Activated naive CD8-positive, alpha-beta T cell treated with anti-CD3 and anti-CD28 coated beads for 36 hours (primary cell): ENCODE measurements around the gene SEL1L3. TPM values are rescaled to one million over a fixed set of nuclear protein-coding genes. Genes with fewer than 3 reads are reported as not detected.
A peak's percentile ranks its signal among the peaks of the same experiment; 100 is the strongest.

Source experiments
- DNase-seq: peaks from one replicate; pipeline ENCODE4 v3.0.0; 2021
- H3K27ac Mint-ChIP-seq: one replicate; pipeline ENCODE4 v1.8.0; 2022; ENCODE audit warnings: mild to moderate bottlenecking, moderate library complexity, mixed read lengths
- H3K27me3 Mint-ChIP-seq: one replicate; pipeline ENCODE4 v1.8.0; 2022; ENCODE audit warnings: mild to moderate bottlenecking, mixed read lengths
- H3K36me3 Mint-ChIP-seq: one replicate; pipeline ENCODE4 v1.8.0; 2021; ENCODE audit warnings: mild to moderate bottlenecking, mixed read lengths
- H3K4me1 Mint-ChIP-seq: one replicate; pipeline ENCODE4 v1.8.0; 2021; ENCODE audit warnings: mixed read lengths
- H3K4me3 Mint-ChIP-seq: one replicate; pipeline ENCODE4 v1.8.0; 2022; ENCODE audit warnings: mild to moderate bottlenecking, moderate library complexity, mixed read lengths
- H3K9me3 Mint-ChIP-seq: one replicate; pipeline ENCODE4 v1.8.0; 2022; ENCODE audit warnings: mixed read lengths
- total RNA-seq, 2 experiments: library from RNA; stranded (reverse); gene quantifications; one replicate each; pipeline ENCODE4 v1.2.3, GENCODE V29; 2021

Gene SEL1L3
- total RNA-seq, 2 experiments from 2014 or later = 25.5 to 27.1 TPM

GRCh38 chr4:25888781-25889180 is 26.0 kb upstream of the SEL1L3 start:
- H3K36me3 Mint-ChIP-seq = no peaks in the 10 kb centered on the region
- H3K9me3 Mint-ChIP-seq = no peaks in the 10 kb centered on the region
- no peaks in the 10 kb centered on the region for H3K4me1 Mint-ChIP-seq
- H3K27ac Mint-ChIP-seq = no peak overlapping the region
- no peaks in the 10 kb centered on the region for H3K27me3 Mint-ChIP-seq
- H3K4me3 Mint-ChIP-seq = no peak overlapping the region
- no peak for DNase-seq

DNA sequence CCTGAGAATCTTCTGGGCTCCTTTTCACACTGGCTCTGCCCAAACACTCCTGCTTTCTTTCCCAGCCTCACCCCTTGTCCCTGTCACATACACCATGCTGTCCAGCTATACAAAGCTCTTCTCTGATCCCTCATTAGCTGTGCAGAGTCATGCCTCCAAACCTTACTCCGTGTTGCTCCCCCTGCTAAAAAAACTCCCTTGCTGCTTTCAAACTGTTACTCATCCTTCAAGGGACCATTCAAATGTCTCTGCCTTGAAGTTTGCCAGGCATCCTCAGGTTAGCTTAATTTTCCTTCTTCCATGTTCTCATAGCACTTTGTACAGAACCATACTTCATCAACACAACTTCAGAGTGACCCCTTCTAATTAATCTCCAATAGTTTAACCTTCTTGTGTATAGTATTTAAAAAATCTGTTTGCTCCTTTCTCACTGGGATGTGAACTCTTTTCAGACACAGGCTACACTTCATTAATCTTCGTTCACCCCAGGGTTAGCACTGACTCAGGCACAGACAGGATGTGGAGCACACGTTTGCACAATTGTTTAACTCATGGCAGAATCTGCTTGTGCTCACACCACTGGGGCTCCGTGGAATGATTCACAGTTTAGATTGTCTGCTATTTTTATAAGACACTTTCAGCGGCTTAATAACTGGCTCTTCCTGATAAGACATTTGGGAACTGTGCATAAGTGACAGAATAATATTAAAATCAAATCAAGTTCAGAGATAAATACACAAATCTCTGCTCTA is 21.4 kb upstream of the SEL1L3 start:
- no peak overlapping the region for H3K27ac Mint-ChIP-seq
- H3K4me3 Mint-ChIP-seq = no peak overlapping the region
- H3K9me3 Mint-ChIP-seq = peaks cover 2% of the 10 kb centered on the region
- H3K4me1 Mint-ChIP-seq = no peaks in the 10 kb centered on the region
- H3K36me3 Mint-ChIP-seq = no peaks in the 10 kb centered on the region
- H3K27me3 Mint-ChIP-seq = peaks cover 4% of the 10 kb centered on the region
- no peak for DNase-seq

DNA sequence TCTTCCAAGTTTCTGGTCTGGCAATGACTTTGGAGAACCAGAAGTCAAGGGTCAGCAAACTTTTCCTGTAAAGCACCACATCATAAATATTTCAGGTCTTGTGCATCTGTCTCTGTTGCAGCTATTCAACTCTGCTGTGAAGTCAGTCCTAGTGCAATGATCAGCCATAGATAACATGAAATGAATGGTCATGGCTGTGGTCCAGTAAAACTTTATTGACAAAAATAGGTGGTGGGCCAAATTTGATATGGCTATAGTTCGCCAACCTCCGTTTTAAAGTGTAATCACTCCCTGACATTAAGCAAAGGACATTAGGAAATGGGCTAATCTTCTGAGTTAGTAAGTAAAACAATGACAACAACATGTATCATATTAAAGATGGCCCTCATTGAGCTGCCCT is 20.8 kb upstream of the SEL1L3 start:
- Mint-ChIP-seq H3K27ac (no peak overlapping the region), H3K4me1 (no peaks in the 10 kb centered on the region), H3K9me3 (peaks cover 2% of the 10 kb centered on the region), H3K36me3 (no peaks in the 10 kb centered on the region), H3K4me3 (no peak overlapping the region), H3K27me3 (peaks cover 4% of the 10 kb centered on the region)
- no peak for DNase-seq

DNA sequence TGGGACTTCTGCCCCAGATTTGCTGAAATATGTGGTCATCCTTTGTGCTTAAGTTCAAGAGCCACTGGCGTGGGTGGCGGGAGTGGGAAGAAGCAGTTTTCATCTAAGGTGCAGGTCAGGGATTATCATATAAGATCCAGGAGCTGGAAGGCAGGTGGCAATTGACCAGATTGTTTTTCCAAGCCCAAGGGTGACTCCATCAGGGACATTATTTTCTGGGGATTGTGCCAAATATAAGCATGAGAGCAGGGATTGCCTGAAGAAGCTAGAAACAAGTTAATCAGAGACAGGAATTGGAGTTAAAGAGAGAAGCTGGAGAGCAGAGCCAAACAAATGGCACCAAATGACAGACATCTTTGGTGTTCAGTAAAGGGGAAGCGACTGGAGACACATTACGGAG is 19.4 kb upstream of the SEL1L3 start:
- no peaks in the 10 kb centered on the region for H3K36me3 Mint-ChIP-seq
- H3K27me3 Mint-ChIP-seq = peaks cover 4% of the 10 kb centered on the region
- H3K9me3 Mint-ChIP-seq = peaks cover 2% of the 10 kb centered on the region
- no peak for DNase-seq
- H3K4me3 Mint-ChIP-seq = no peak overlapping the region
- H3K4me1 Mint-ChIP-seq = no peaks in the 10 kb centered on the region
- no peak overlapping the region for H3K27ac Mint-ChIP-seq

DNA sequence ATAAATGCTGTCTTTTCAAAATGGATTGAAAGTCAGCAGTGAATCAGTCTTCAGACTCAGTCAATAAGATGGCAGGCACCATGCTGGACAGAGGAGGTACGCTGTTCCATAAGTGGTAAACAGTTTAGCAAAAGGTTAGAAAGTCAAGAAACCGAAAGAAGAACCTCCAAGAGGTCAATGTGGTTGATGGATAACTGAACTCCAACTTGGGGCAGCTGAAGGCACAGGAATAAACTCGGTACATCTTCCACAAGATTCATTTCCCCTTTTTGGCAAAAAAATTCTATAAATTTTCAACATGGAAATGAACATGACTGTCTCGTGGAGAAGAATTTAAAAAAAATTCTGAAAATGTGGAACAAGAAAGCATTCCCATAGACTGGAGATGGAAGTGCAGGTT is 18.4 kb upstream of the SEL1L3 start:
- Mint-ChIP-seq H3K36me3 (no peaks in the 10 kb centered on the region), H3K4me3 (no peak overlapping the region), H3K27ac (no peak overlapping the region), H3K4me1 (no peaks in the 10 kb centered on the region), H3K9me3 (peaks cover 2% of the 10 kb centered on the region), H3K27me3 (peaks cover 4% of the 10 kb centered on the region)
- no peak for DNase-seq

DNA sequence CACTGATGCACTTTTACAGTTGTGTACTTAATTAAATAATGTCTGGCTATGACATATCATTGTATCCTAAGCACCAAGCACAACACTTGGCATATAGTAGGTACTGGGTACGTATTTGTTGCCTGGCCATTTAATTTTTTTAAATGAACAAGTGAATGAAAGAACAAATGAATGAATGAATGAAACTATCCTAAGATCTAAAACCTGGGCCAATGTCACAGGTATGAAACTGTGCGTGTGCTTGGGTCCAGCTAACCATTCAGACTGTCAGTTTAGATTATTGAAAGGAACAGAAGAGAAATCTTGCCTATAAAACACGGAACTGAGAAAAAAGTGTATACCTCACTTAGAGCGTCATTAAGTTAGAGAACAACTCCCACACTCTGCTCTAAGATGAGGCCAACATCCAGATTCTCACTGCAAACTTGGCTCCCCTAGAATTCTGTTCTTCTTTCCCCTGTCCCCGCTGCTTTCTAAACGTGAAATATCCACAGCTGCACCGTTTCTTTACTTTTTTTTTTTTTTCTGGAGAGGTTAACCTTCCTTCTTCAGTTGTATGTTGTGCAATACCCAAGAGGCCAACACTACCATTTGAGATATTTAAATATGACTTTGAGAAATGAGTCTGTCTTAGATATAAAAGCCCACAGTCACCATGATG is 17.3 kb upstream of the SEL1L3 start:
- no peaks in the 10 kb centered on the region for H3K4me1 Mint-ChIP-seq
- no peak overlapping the region for H3K4me3 Mint-ChIP-seq
- H3K27ac Mint-ChIP-seq = no peak overlapping the region
- no peak for DNase-seq
- H3K27me3 Mint-ChIP-seq = peaks cover 4% of the 10 kb centered on the region
- no peaks in the 10 kb centered on the region for H3K36me3 Mint-ChIP-seq
- peaks cover 2% of the 10 kb centered on the region for H3K9me3 Mint-ChIP-seq

DNA sequence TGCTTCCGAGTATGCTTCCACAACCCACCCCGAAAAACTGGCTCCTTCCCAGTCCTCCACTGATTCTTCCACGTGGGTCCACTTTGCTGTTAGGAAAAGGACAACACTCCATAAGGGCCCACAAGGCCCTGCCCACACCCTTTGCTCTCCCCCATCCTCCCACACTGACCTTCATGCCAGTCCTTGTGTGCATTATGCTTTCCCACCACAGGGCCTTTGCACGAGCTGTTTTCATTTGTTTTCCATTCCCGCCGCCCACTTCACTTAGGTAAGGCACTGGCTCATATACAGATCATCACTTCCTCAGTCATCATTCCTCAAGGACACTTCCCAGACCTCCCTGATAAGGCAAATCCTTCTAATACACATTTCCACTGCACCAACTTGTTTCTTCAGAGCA is 16.8 kb upstream of the SEL1L3 start:
- Mint-ChIP-seq H3K4me3 (no peak overlapping the region), H3K36me3 (no peaks in the 10 kb centered on the region), H3K27me3 (peaks cover 4% of the 10 kb centered on the region), H3K4me1 (no peaks in the 10 kb centered on the region), H3K27ac (no peak overlapping the region), H3K9me3 (peaks cover 2% of the 10 kb centered on the region)
- no peak for DNase-seq

DNA sequence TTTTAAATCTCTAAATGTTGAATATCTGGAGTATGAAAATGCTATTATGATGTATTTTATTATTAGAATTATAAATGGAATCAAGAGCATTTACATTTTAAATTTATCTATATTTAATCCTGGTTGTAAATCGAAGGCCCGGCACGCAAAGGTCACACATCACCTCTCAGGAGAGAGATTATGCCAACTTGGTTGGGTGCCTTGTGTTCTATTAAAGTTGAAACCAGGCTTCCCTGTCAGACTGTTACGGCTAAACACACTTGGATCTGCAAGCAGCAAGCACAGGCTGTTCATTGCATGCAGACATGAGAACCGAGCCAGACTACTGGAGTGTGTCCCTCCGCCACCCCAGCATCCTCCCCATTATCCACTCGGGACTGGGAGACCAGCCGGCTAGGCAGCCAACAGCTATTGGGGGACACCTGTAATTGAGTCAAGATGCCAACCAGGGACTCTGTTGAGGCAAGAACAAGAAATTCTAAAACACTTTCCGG is 16.4 kb upstream of the SEL1L3 start:
- no peaks in the 10 kb centered on the region for H3K4me1 Mint-ChIP-seq
- DNase-seq = no peak
- peaks cover 2% of the 10 kb centered on the region for H3K9me3 Mint-ChIP-seq
- H3K4me3 Mint-ChIP-seq = no peak overlapping the region
- H3K27ac Mint-ChIP-seq = no peak overlapping the region
- peaks cover 4% of the 10 kb centered on the region for H3K27me3 Mint-ChIP-seq
- no peaks in the 10 kb centered on the region for H3K36me3 Mint-ChIP-seq

DNA sequence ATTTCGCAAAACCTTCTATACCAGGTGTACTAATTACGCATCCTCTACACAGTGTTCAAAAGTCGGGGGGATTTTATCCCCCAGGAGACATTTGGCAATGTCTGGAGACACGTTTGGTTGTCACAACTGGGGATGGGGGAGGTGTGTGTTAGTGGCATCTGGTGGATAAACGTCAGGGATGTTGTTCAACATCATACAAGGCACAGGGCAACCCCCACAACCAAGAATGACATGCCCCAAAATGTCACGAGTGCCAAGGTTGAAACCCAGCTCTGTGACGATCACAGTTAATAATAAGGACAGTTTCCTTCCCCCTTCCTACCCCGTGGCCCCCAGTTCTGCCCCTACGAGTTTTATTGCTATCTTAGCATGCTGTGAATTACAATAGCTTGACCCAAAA is 15.9 kb upstream of the SEL1L3 start:
- no peaks in the 10 kb centered on the region for H3K36me3 Mint-ChIP-seq
- H3K27me3 Mint-ChIP-seq = peaks cover 4% of the 10 kb centered on the region
- no peaks in the 10 kb centered on the region for H3K4me1 Mint-ChIP-seq
- H3K27ac Mint-ChIP-seq = no peak overlapping the region
- no peak for DNase-seq
- H3K4me3 Mint-ChIP-seq = no peak overlapping the region
- H3K9me3 Mint-ChIP-seq = peaks cover 2% of the 10 kb centered on the region

GRCh38 chr4:25875281-25875745 is 12.5 kb upstream of the SEL1L3 start:
- H3K4me1 Mint-ChIP-seq = no peaks in the 10 kb centered on the region
- no peak for DNase-seq
- H3K27ac Mint-ChIP-seq = peak overlapping the region; percentile 30
- H3K27me3 Mint-ChIP-seq = peaks cover 4% of the 10 kb centered on the region
- no peaks in the 10 kb centered on the region for H3K36me3 Mint-ChIP-seq
- no peak overlapping the region for H3K4me3 Mint-ChIP-seq
- peaks cover 2% of the 10 kb centered on the region for H3K9me3 Mint-ChIP-seq

- no peak for DNase-seq
- H3K27me3 Mint-ChIP-seq = peaks cover 2% of the 10 kb centered on the region
- no peak overlapping the region for H3K27ac Mint-ChIP-seq
- H3K4me1 Mint-ChIP-seq = no peaks in the 10 kb centered on the region
- H3K4me3 Mint-ChIP-seq = no peak overlapping the region
- H3K9me3 Mint-ChIP-seq = peaks cover 1% of the 10 kb centered on the region
- no peaks in the 10 kb centered on the region for H3K36me3 Mint-ChIP-seq
Measured at GRCh38 chr4:25874655-25875054, 11.9 kb upstream of the SEL1L3 start.

DNA sequence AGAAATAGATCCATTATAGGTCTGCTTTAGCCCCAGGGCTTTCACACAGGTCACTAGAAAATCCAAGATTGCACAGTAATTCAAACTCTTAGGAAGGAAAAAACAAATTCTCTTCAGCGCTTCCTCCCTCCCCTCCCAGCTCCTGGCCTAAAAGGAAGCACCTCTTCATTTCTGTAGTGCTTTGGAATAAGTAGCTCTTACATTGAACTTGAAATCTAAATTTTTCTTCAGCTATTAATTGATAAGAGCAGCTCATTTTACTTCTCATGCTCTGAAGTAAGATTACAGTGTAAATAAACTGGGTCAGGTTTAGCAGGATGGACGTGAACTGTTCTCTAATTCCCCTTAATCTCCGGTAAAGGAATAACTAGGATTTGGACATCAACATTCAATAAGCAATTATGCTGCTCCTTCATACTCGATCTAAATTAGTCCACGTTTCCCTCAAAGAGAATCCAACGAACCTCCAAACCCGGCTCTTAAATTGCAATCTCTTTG is 10.9 kb upstream of the SEL1L3 start:
- no peaks in the 10 kb centered on the region for H3K27me3 Mint-ChIP-seq
- no peaks in the 10 kb centered on the region for H3K4me1 Mint-ChIP-seq
- no peak overlapping the region for H3K4me3 Mint-ChIP-seq
- H3K36me3 Mint-ChIP-seq = no peaks in the 10 kb centered on the region
- DNase-seq = no peak
- H3K27ac Mint-ChIP-seq = no peak overlapping the region
- no peaks in the 10 kb centered on the region for H3K9me3 Mint-ChIP-seq

GRCh38 chr4:25872851-25873631 is 10.3 kb upstream of the SEL1L3 start:
- H3K27me3 Mint-ChIP-seq = no peaks in the 10 kb centered on the region

DNA sequence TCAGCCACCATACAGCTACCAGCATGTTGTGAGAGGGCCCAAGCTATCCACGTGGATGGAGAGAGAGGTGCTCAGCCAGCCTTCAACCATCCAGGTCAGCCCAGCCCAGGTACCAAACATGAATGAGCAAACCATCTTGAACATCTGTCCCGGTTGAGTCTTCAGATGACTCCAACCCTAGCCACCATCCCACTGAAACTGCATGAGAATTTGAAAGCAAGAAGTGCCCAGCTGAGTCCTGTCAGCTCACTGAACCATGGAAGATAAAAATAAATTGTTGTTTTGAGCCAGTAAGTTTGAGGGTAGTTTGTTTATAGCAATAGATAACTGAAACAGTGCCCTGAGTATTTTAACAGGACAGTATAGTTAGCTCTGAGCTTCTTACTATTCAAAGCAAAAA is 7.3 kb upstream of the SEL1L3 start:
- Mint-ChIP-seq H3K27me3 (no peaks in the 10 kb centered on the region), H3K4me1 (no peaks in the 10 kb centered on the region), H3K27ac (no peak overlapping the region), H3K36me3 (no peaks in the 10 kb centered on the region), H3K4me3 (no peak overlapping the region), H3K9me3 (no peaks in the 10 kb centered on the region)
- DNase-seq = no peak

More at GRCh38 chr4:25872851-25873631, 10.3 kb upstream of the SEL1L3 start:
- H3K9me3 Mint-ChIP-seq = no peaks in the 10 kb centered on the region
- H3K36me3 Mint-ChIP-seq = no peaks in the 10 kb centered on the region
- H3K27ac Mint-ChIP-seq = no peak overlapping the region
- no peak for DNase-seq
- no peaks in the 10 kb centered on the region for H3K4me1 Mint-ChIP-seq
- H3K4me3 Mint-ChIP-seq = no peak overlapping the region

DNA sequence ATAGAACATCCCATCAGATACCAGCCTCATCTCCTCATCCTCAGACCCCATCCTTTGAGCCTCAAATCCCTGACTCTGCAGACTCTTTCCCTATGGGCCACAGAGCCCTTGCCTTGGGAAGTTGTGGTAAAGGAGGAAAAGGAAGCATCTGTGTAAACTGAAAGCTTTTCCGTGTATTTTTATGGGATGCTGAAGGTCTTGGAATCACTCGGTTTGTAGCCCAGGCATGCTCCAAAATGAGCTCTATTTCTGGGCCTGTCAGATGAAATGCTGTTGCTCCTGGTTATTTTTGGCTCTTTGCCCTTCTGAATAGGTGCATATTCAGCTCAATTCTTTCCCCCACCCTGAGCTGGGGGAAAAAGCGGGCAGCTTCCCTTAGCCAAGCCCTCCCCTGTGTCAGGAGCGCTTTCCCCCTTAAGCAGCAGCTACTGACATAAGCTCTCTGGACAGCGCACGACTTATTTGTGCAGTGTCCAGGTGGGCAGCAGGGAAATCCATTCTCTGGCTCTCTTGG is 5.0 kb upstream of the SEL1L3 start:
- H3K27me3 Mint-ChIP-seq = no peaks in the 10 kb centered on the region
- no peak for DNase-seq
- H3K9me3 Mint-ChIP-seq = no peaks in the 10 kb centered on the region
- no peaks in the 10 kb centered on the region for H3K4me1 Mint-ChIP-seq
- no peak overlapping the region for H3K27ac Mint-ChIP-seq
- H3K36me3 Mint-ChIP-seq = no peaks in the 10 kb centered on the region
- H3K4me3 Mint-ChIP-seq = no peak overlapping the region
